GM10266 (cell line): Measurements from ENCODE around the gene GFOD1.

Experiments used
- DNase-seq: peaks from one replicate; pipeline ENCODE4 v3.0.0; 2012; ENCODE audit errors: extremely low spot score
- CTCF ChIP-seq: IDR thresholded peaks from 2 replicates; pipeline ENCODE4 v1.5.1; 2012; ENCODE audit warnings: mild to moderate bottlenecking, low read depth; ENCODE audit not compliant: control insufficient read depth, insufficient read depth; ENCODE audit errors: missing control alignments

The GFOD1 gene

GRCh38 chr6:13311155-13311554 is 176.2 kb downstream of the GFOD1 start:
- TF ChIP-seq CTCF: no peak
- no peak for DNase-seq

GRCh38 chr6:13308332-13308731 is 179.1 kb downstream of the GFOD1 start:
- no peak for DNase-seq
- no peak for TF ChIP-seq CTCF
